Neural progenitor cell (in vitro differentiated cells): ENCODE results near the gene CLASRP.

Experiments
- CTCF ChIP-seq: fragments of 200-600 bp; sonication (generic); IDR thresholded peaks from 2 replicates; pipeline ENCODE4 v1.5.1; 2017; ENCODE audit warnings: antibody characterized with exemption, mild to moderate bottlenecking
- EZH2 ChIP-seq: fragments of 200-600 bp; sonication (generic); IDR thresholded peaks from 2 replicates; pipeline ENCODE4 v1.6.1; 2017; ENCODE audit warnings: antibody characterized with exemption, mild to moderate bottlenecking, moderate library complexity
- EZH2phosphoT487 ChIP-seq: fragments of 200-600 bp; sonication (generic); IDR thresholded peaks from 2 replicates; pipeline ENCODE4 v1.6.1; 2017; ENCODE audit warnings: antibody characterized with exemption

DNA sequence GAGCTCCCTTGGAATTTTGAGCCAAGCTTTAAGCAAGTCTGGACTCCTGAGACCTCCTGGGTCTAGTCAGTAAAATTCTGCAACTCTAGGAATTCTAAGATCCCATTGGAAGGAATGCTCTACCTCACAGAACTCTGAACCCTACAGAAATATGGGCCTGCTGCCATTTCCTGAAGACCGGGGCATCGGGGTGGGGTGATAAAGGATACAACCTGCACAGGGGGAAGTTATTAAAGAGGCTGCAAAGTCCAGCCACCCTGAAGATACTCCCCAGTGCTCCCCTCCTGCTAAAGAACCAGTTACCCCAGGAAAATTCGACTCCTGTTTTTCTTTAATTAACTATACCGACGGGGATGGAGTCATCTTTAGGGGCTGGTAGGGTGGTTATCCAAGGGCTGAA lies 51.8 kb downstream of the CLASRP start:
- TF ChIP-seq CTCF (no peak), EZH2 (no peak), EZH2phosphoT487 (no peak)
